ENCODE data around the gene APBA1.

The APBA1 gene

GRCh38 chr9:69671879-69672595 is at the start of gene APBA1:
TSS of gene APBA1 (minus strand) at chr9:69672371.
- peak; percentile 52 for DNase-seq (ENCODE audit: low spot score)

- no peak for DNase-seq (ENCODE audit: low spot score)
These were observed 47.8 kb upstream of the APBA1 start for GRCh38 chr9:69719983-69720382.

- no peak for DNase-seq (ENCODE audit: low spot score)
These were observed 47.2 kb upstream of the APBA1 start for GRCh38 chr9:69719367-69719766.

- no peak for DNase-seq (ENCODE audit: low spot score)
These were observed 46.0 kb upstream of the APBA1 start for GRCh38 chr9:69718218-69718617.

- no peak for DNase-seq (ENCODE audit: low spot score)
These were observed 43.7 kb upstream of the APBA1 start for GRCh38 chr9:69715825-69716224.

- no peak for DNase-seq (ENCODE audit: low spot score)
These were observed 42.9 kb upstream of the APBA1 start for GRCh38 chr9:69715096-69715495.

GRCh38 chr9:69697475-69697874 is 25.3 kb upstream of the APBA1 start:
- DNase-seq (ENCODE audit: low spot score): no peak

- DNase-seq (ENCODE audit: low spot score): no peak
These were observed 24.6 kb upstream of the APBA1 start for GRCh38 chr9:69696802-69697201.

- DNase-seq (ENCODE audit: low spot score): no peak
These were observed 17.9 kb upstream of the APBA1 start for GRCh38 chr9:69689991-69690538.

GRCh38 chr9:69683927-69684326 is 11.8 kb upstream of the APBA1 start:
- DNase-seq (ENCODE audit: low spot score): no peak

- DNase-seq (ENCODE audit: low spot score): no peak
These were observed 6.8 kb upstream of the APBA1 start for GRCh38 chr9:69678843-69679538.

GRCh38 chr9:69677931-69678330 is 5.8 kb upstream of the APBA1 start:
- DNase-seq (ENCODE audit: low spot score): no peak

GRCh38 chr9:69675563-69675962 is 3.4 kb upstream of the APBA1 start:
- DNase-seq (ENCODE audit: low spot score): no peak

GRCh38 chr9:69674716-69675438 is 2.7 kb upstream of the APBA1 start:
- no peak for DNase-seq (ENCODE audit: low spot score)

GRCh38 chr9:69674112-69674685 is 2.0 kb upstream of the APBA1 start:
- no peak for DNase-seq (ENCODE audit: low spot score)

GRCh38 chr9:69673311-69673640 is 1.1 kb upstream of the APBA1 start:
- no peak for DNase-seq (ENCODE audit: low spot score)

GRCh38 chr9:69672596-69673310 is 582 bp upstream of the APBA1 start:
- peak; percentile 85 for DNase-seq (ENCODE audit: low spot score)

- no peak for DNase-seq (ENCODE audit: low spot score)
These were observed 776 bp downstream of the APBA1 start for GRCh38 chr9:69671311-69671878.

- no peak for DNase-seq (ENCODE audit: low spot score)
These were observed 4.9 kb downstream of the APBA1 start for GRCh38 chr9:69667306-69667705.

GRCh38 chr9:69660304-69660703 is 11.9 kb downstream of the APBA1 start:
- DNase-seq (ENCODE audit: low spot score): no peak

- DNase-seq (ENCODE audit: low spot score): no peak
These were observed 13.0 kb downstream of the APBA1 start for GRCh38 chr9:69658987-69659675.
